HG03521 (cell line): ENCODE measurements around the gene ATP1A4.

ENCODE experiments used
- ATAC-seq: cut with Tn5 transposase; IDR thresholded peaks from one replicate; pipeline ENCODE4 v1.9.1; 2021; ENCODE audit warnings: mild to moderate bottlenecking, moderate library complexity; ENCODE audit not compliant: unreplicated experiment

Gene ATP1A4

GRCh38 chr1:160224606-160225005 is 73.2 kb downstream of the ATP1A4 start:
- ATAC-seq: no peak

GRCh38 chr1:160225345-160225744 is 73.9 kb downstream of the ATP1A4 start:
- no peak for ATAC-seq

DNA sequence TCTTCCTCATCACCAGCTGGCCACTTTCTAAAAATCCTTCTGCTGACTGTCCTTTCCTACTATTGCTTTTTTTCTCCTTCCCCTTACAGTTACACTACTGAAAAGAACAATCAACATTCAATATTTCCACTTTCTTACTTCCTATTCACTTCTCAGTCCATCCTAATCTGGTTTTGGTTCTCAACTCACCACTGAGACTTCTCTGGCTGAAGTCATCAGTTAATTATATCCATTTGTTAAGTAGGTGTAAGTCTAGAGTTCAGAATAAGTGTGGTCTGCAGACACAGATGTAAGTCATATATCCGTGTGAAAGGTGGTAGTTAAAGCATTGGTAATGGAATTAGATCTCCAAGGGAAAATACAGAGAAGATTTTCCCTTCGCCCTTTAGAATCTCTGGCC is 75.2 kb downstream of the ATP1A4 start:
- no peak for ATAC-seq

- no peak for ATAC-seq
Observed at GRCh38 chr1:160227034-160227433, 75.6 kb downstream of the ATP1A4 start.

DNA sequence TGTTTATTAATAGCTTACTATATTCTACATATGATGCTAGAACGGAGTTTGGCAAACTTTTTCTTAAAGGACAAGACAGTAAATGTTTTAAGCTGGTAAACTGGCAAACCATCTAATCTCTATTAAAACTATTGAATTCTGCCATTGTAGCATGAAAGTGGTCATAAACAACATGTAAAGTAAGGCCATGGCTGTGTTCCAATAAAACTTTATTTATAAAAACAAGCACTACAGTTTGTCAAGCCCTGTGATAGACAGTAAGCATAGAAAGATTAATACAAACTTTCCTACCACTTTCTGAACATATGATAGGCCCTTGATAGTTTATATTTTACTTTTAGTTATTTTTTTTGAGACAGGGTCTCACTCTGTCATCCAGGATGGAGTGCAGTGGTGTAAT is 76.2 kb downstream of the ATP1A4 start:
- ATAC-seq: no peak

GRCh38 chr1:160228431-160228830 is 77.0 kb downstream of the ATP1A4 start:
- no peak for ATAC-seq

DNA sequence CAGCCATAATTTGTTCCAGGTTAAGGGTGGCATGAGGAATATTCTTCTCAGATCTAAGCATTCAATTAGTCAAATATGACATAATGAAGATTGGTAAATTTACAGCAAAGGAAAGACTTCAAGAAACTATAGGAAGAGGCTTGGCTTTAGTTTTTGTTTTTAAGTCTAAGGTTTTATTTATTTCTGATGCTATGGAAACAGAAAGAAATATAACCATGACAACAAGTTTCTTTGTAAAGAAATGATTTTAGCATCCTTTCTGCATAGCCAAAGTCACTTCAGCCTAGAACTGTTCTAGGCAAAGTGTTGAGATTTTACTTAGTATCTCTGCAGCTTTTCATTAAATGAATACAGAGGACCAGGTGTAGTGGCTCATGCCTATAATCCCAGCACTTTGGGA is 81.5 kb downstream of the ATP1A4 start:
- no peak for ATAC-seq
